ENCODE data around the gene THSD8.

THSD8 gene

GRCh38 chr19:12778905-12779161 lies 23.0 kb upstream of the THSD8 start:
- TF ChIP-seq ZBTB7A (IDR thresholded peaks at IDR 0.05; ENCODE audit: low read depth) (no peak), MAX (IDR thresholded peaks at IDR 0.05) (no peak), RAD21 (IDR thresholded peaks at IDR 0.05; ENCODE audit: low read depth) (no peak), REST (IDR thresholded peaks at IDR 0.05; ENCODE audit: low read depth) (no peak), EP300 (IDR thresholded peaks at IDR 0.05; ENCODE audit: borderline replicate concordance) (no peak), TEAD4 (IDR thresholded peaks at IDR 0.05) (no peak), FOXM1 (IDR thresholded peaks at IDR 0.05; ENCODE audit: borderline replicate concordance, low read depth) (no peak), YY1 (IDR thresholded peaks at IDR 0.05; ENCODE audit: low read depth) (no peak), USF1 (IDR thresholded peaks at IDR 0.05) (no peak), TCF12 (IDR thresholded peaks at IDR 0.05; ENCODE audit: low read depth) (no peak), TAF1 (IDR thresholded peaks at IDR 0.05; ENCODE audit: low read depth) (no peak), CEBPB (IDR thresholded peaks at IDR 0.05) (no peak), EGR1 (IDR thresholded peaks at IDR 0.05) (no peak), NFIC (IDR thresholded peaks at IDR 0.05) (no peak), CREB1 (IDR thresholded peaks at IDR 0.05; ENCODE audit: low read depth) (no peak)

- TF ChIP-seq TCF12 (IDR thresholded peaks at IDR 0.05; ENCODE audit: low read depth) (0 out of 2 replicates have a peak, but pooled peaks have one; percentile 38), TAF1 (IDR thresholded peaks at IDR 0.05; ENCODE audit: low read depth) (no peak), NFIC (IDR thresholded peaks at IDR 0.05) (peak; percentile 54; the same call in 1 of the 2 replicates), USF1 (IDR thresholded peaks at IDR 0.05) (no peak)
Observed at GRCh38 chr19:12779162-12779993, 22.5 kb upstream of the THSD8 start.

GRCh38 chr19:12782174-12782423 lies 19.8 kb upstream of the THSD8 start:
- no peak for TF ChIP-seq RAD21 (IDR thresholded peaks at IDR 0.05; ENCODE audit: low read depth)
- no peak for TF ChIP-seq YY1 (IDR thresholded peaks at IDR 0.05; ENCODE audit: low read depth)
- TF ChIP-seq REST (IDR thresholded peaks at IDR 0.05; ENCODE audit: low read depth), result no peak
- no peak for TF ChIP-seq ZBTB7A (IDR thresholded peaks at IDR 0.05; ENCODE audit: low read depth)
- TF ChIP-seq TCF12 (IDR thresholded peaks at IDR 0.05; ENCODE audit: low read depth), result no peak
- TF ChIP-seq TEAD4 (IDR thresholded peaks at IDR 0.05), result no peak
- no peak for TF ChIP-seq CEBPB (IDR thresholded peaks at IDR 0.05)
- TF ChIP-seq CREB1 (IDR thresholded peaks at IDR 0.05; ENCODE audit: low read depth), result no peak
- TF ChIP-seq EP300 (IDR thresholded peaks at IDR 0.05; ENCODE audit: borderline replicate concordance), result no peak
- TF ChIP-seq NFIC (IDR thresholded peaks at IDR 0.05), result no peak
- no peak for TF ChIP-seq EGR1 (IDR thresholded peaks at IDR 0.05)
- TF ChIP-seq MAX (IDR thresholded peaks at IDR 0.05), result no peak; the same call in 1 of the 2 replicates
- TF ChIP-seq FOXM1 (IDR thresholded peaks at IDR 0.05; ENCODE audit: borderline replicate concordance, low read depth), result no peak

GRCh38 chr19:12782424-12783290 lies 19.2 kb upstream of the THSD8 start:
- TF ChIP-seq TEAD4 (IDR thresholded peaks at IDR 0.05) (0 out of 2 replicates have a peak, but pooled peaks have one; percentile 56), ZBTB7A (IDR thresholded peaks at IDR 0.05; ENCODE audit: low read depth) (peak; percentile 99), CEBPB (IDR thresholded peaks at IDR 0.05) (no peak), RAD21 (IDR thresholded peaks at IDR 0.05; ENCODE audit: low read depth) (no peak; the same call in 1 of the 2 replicates), USF1 (IDR thresholded peaks at IDR 0.05) (0 out of 2 replicates have a peak, but pooled peaks have one; percentile 30), NFIC (IDR thresholded peaks at IDR 0.05) (peak; percentile 7; the same call in 1 of the 2 replicates), YY1 (IDR thresholded peaks at IDR 0.05; ENCODE audit: low read depth) (peak; percentile 14; the same call in 1 of the 2 replicates), EP300 (IDR thresholded peaks at IDR 0.05; ENCODE audit: borderline replicate concordance) (peak; percentile 64; the same call in 1 of the 2 replicates), CREB1 (IDR thresholded peaks at IDR 0.05; ENCODE audit: low read depth) (peak; percentile 54; the same call in 1 of the 2 replicates), EGR1 (IDR thresholded peaks at IDR 0.05) (peak; percentile 100), FOXM1 (IDR thresholded peaks at IDR 0.05; ENCODE audit: borderline replicate concordance, low read depth) (no peak), MAX (IDR thresholded peaks at IDR 0.05) (peak; percentile 76), TAF1 (IDR thresholded peaks at IDR 0.05; ENCODE audit: low read depth) (no peak; the same call in 1 of the 2 replicates), REST (IDR thresholded peaks at IDR 0.05; ENCODE audit: low read depth) (no peak), TCF12 (IDR thresholded peaks at IDR 0.05; ENCODE audit: low read depth) (peak; percentile 66)
